Suprapubic skin (tissue), 4 donors: ENCODE measurements around the gene MFAP5.

Experiments used
- POLR2A ChIP-seq, 2 donors: fragments of 450-650 bp; IDR thresholded peaks; one replicate each; pipeline ENCODE4 v1.6.1; 2017; ENCODE audit warnings: antibody characterized with exemption in 2 of 2, mild to moderate bottlenecking in 2 of 2, moderate library complexity in 2 of 2
- POLR2AphosphoS5 ChIP-seq, 3 donors: sonication (generic); formaldehyde crosslinking; IDR thresholded peaks; one replicate each; pipeline ENCODE4 v1.6.1; 2017; ENCODE audit warnings: antibody characterized with exemption in 3 of 3

DNA sequence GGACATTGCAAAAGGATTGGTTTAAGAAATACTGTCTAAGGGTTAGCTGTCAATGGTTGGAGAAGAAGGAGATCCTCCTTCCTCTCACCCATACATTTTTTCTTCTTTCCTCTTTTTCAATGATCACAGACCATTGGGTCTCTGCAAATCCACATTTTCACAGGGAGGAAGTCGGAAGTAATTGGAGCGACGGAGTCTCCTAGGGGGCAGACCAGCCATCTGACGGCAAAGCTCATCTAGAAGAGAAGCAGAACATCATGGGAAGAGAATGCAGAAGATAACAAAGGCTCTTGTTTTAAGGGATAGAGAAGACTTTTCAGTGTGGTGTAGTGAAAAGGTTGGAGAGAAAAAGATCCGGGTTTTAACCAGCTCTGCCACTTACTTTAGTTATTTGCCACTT, 14.7 kb downstream of the MFAP5 start:
- TF ChIP-seq POLR2A (IDR thresholded peaks at IDR 0.05) (no peak), POLR2AphosphoS5 (IDR thresholded peaks at IDR 0.05) (no peak)
